Kidney epithelial cell (primary cell): ENCODE results near the gene TTC6. TPM values are rescaled to one million over a fixed set of nuclear protein-coding genes. Genes with fewer than 3 reads are reported as not detected.

Experiments
- DNase-seq: peaks from one replicate; pipeline ENCODE4 v3.0.0-alpha.2; 2010; ENCODE audit warnings: low read depth
- H3K27me3 ChIP-seq: 2 replicates; pipeline ENCODE4 v1.6.0; 2011; ENCODE audit warnings: low read length; ENCODE audit not compliant: control insufficient read depth, insufficient read depth
- H3K36me3 ChIP-seq: 2 replicates; pipeline ENCODE4 v1.5.1; 2011; ENCODE audit warnings: low read length; ENCODE audit not compliant: control insufficient read depth, insufficient read depth
- H3K4me3 ChIP-seq: 2 replicates; pipeline ENCODE4 v1.5.1; 2011; ENCODE audit warnings: low read depth, mild to moderate bottlenecking, control low read depth, low read length
- CTCF ChIP-seq: IDR thresholded peaks from 2 replicates; pipeline ENCODE4 v1.5.1; 2011; ENCODE audit warnings: mild to moderate bottlenecking, moderate library complexity, low read length, control low read depth, inconsistent platforms; ENCODE audit not compliant: insufficient read depth, poor library complexity, severe bottlenecking
- total RNA-seq: library from RNA; depleted of rRNA; stranded (reverse); fragments of >200 nt; gene quantifications from 2 replicates; pipeline ENCODE4 v1.2.3, GENCODE V29; 2015

Gene TTC6
- total RNA-seq, 1 donor from 2014 or later, result 0.13 TPM

DNA sequence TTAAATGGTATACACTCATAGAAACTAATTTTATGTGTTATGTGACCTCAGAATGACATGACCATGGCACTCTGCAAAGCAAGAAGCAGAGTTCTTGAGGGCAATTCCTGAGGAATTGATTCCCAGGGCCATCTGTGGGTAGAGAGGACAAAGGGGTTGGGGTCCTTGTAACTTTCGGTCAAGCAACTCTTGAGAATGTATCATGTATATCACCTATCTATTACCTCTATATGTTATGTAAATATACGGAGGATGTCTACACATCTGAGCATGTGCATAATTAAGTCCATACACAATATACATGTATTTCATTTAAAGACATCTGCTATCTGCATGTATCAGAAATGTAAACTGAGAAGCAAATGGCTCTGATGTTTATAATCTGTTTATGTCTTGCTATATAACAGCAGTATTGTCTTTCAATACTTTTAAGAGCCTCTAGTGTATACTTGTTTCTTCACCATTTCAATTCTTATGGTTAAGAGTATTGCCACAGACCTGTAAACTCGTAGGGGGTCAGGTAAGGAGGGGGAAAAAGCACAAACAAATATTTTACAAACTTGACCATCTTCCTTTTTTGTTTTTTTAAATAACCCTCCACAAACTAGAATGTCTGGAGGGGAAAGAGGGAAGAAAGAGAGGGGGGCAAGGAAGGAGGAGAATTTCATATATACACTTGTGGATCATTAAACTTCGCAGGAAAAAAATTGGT is 4.8 kb upstream of the TTC6 start:
- DNase-seq, result no peak
- no peak for TF ChIP-seq CTCF
- Histone ChIP-seq H3K4me3 (no peak overlapping the region), H3K36me3 (no peaks in the 10 kb centered on the region), H3K27me3 (peaks cover 75% of the 10 kb centered on the region)

DNA sequence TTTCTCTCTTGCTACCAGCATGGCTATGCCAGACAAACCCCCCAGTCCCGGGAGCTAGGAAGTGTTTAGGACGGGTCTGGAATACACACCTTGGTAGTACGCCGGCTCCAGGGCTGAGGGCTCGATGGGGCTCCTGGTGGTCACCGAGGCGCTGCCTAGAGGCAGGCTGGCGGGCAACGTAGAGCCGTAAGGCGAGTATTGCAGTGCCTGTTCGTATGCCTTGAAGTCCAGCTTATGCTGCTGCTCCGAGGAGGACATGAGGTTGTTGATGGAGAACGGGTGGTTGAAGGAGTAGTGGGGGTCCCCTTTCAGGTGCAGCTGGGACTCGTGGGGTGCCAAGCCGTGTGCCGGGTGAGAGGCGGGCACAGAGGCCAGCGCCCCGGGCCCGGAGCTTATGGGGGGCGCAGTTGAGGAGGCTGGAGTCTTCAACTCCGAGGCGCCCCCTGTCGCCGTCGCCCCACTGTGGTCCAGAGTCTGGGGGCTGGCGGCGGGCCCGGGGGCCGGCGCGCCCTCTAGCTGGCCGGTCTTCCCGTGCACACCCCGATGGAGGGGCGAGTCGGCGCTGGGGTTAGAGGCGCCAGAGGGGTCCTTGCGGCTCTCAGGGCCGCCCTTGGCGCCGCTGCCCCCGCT is 4.0 kb upstream of the TTC6 start:
- no peak overlapping the region for H3K4me3 ChIP-seq
- peaks cover 75% of the 10 kb centered on the region for H3K27me3 ChIP-seq

GRCh38 chr14:37591941-37592481 is 3.4 kb upstream of the TTC6 start:
- DNase-seq, result no peak
- no peaks in the 10 kb centered on the region for H3K36me3 ChIP-seq
- no peak overlapping the region for H3K4me3 ChIP-seq
- TF ChIP-seq CTCF, result no peak
- peaks cover 76% of the 10 kb centered on the region for H3K27me3 ChIP-seq

More for the DNA sequence above, 4.0 kb upstream of the TTC6 start:
- DNase-seq, result no peak
- peak; percentile 1 for TF ChIP-seq CTCF
- no peaks in the 10 kb centered on the region for H3K36me3 ChIP-seq

DNA sequence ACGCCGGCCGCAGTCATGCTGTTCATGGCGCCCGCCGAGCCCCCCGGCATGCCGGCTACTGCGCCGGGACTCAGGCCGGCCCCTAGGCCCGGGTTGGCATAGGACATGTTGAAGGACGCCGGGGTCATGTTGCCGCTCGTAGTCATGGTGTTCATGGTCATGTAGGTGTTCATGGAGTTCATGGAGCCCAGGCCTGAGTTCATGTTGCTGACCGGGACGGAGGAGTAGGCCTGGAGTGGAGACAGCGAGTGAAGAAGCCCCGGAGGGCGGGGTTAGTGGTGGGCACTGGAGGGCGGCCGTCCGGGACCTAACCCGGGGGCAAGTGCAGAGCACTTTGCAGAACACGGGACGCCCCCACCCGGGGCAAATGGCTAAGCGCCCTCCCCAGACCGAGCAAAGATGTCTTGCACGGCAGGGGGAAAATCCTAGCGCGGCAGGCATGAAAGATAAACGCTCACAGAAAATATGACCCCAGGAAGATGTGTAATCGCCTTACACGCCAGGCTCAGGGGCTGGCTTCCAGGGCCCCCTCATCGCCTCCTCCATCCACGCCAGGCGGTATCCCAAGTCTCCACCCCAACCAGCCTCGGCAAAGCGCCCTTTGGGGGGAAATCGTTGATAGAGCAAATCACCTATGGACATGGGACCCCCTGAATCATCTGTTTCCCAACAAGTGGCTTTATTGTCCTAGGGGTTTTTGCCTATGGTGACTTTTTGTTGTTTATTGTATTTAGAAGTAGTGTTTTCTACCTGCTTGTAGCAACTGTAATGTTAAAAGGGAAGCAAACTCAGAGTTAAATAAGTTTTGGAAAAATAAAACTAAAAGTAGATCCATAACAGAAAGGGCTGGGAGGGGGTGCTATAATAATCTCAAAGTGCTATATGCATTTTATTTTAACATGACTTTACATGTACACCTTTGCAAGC is 2.7 kb upstream of the TTC6 start:
- no peak for TF ChIP-seq CTCF
- no peak for DNase-seq
- H3K27me3 ChIP-seq, result peaks cover 76% of the 10 kb centered on the region
- no peaks in the 10 kb centered on the region for H3K36me3 ChIP-seq
- H3K4me3 ChIP-seq, result no peak overlapping the region

DNA sequence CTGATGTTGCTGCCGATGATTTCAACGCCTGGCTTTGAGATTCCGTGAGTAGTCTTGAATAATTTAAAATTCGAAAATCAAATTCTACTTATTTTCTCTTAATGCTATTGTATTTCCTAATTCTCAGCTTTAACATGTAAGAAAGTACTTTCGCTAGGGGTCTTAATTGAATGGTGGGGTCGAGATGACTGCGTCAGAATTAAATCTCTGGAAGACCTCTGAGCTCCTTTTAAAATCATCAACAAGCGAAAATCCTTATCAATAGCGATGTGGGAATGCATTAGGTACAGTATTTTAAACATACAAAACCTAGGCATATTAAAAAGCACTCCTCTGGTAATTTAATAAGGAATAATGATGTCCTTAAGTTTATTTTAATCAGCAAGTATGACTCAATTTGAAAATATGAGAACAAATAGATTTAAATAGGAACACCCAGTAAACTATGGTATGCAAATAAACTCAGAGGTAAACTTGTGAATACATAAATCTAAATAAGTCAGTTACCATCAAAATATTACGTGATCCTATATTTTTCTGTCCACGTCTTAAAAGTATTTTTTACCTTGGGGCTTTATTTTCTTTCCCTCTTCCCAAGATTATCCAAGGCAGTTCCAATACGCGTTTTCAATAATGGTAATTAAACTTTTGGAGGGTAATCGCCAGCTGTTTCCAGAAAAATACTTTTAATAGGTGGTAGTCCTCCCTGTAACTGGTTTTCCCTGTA is 1.8 kb upstream of the TTC6 start:
- Histone ChIP-seq H3K27me3 (peaks cover 76% of the 10 kb centered on the region), H3K4me3 (no peak overlapping the region), H3K36me3 (no peaks in the 10 kb centered on the region)
- no peak for TF ChIP-seq CTCF
- no peak for DNase-seq
